Gastrocnemius medialis (tissue), 4 donors: ENCODE data around the gene GAREM1.

Experiments used
- POLR2A ChIP-seq, 2 donors: fragments of 450-650 bp; IDR thresholded peaks; one replicate each; pipeline ENCODE4 v1.6.1; 2017; ENCODE audit warnings: antibody characterized with exemption in 2 of 2, mild to moderate bottlenecking in 2 of 2, moderate library complexity in 2 of 2
- TF ChIP-seq, protein P1 (sequence below), 5 experiments: fragments of 450-650 bp in 3 of 5; fragments of 200-600 bp in 2 of 5; sonication (generic) in 2 of 5; IDR thresholded peaks in 4 of 5; conservative IDR thresholded peaks in 1 of 5; 1 replicate in 4 of 5; 2 replicates in 1 of 5; pipeline ENCODE4 v1.5.1; 2016 to 2019; ENCODE audit warnings: antibody characterized with exemption in 5 of 5, mild to moderate bottlenecking in 3 of 5, moderate library complexity in 3 of 5

DNA sequence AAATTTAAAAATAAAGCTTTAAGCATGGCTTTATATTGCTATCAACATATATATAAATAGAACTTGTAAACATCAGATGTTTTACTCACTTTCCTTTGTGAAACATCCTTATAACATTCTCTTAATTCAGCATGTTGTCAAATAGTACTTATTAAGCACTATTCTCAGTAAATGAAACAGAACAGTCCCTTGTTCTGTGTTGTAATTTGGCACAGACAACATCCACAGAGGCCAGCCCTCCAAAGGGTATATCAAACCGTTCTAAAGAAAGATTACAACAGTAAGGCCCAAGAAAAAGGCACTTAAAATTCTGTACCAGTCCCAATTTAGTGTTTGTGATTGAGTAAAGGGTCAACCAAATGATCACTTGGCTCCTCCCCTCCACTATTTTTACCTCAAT is 46.0 kb downstream of the GAREM1 start:
- TF ChIP-seq POLR2A (IDR thresholded peaks at IDR 0.05): no peak
- TF ChIP-seq, protein P1, sequence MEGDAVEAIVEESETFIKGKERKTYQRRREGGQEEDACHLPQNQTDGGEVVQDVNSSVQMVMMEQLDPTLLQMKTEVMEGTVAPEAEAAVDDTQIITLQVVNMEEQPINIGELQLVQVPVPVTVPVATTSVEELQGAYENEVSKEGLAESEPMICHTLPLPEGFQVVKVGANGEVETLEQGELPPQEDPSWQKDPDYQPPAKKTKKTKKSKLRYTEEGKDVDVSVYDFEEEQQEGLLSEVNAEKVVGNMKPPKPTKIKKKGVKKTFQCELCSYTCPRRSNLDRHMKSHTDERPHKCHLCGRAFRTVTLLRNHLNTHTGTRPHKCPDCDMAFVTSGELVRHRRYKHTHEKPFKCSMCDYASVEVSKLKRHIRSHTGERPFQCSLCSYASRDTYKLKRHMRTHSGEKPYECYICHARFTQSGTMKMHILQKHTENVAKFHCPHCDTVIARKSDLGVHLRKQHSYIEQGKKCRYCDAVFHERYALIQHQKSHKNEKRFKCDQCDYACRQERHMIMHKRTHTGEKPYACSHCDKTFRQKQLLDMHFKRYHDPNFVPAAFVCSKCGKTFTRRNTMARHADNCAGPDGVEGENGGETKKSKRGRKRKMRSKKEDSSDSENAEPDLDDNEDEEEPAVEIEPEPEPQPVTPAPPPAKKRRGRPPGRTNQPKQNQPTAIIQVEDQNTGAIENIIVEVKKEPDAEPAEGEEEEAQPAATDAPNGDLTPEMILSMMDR (IDR thresholded peaks at IDR 0.05 in 4 of 5, conservative IDR thresholded peaks at IDR 0.05 in 1 of 5): no peak
